ENCODE results near the gene STX10.

Gene STX10

GRCh38 chr19:13119627-13120026 lies 30.5 kb downstream of the STX10 start:
- DNase-seq (ENCODE audit: low read depth in 2 of 2): no peak

DNA sequence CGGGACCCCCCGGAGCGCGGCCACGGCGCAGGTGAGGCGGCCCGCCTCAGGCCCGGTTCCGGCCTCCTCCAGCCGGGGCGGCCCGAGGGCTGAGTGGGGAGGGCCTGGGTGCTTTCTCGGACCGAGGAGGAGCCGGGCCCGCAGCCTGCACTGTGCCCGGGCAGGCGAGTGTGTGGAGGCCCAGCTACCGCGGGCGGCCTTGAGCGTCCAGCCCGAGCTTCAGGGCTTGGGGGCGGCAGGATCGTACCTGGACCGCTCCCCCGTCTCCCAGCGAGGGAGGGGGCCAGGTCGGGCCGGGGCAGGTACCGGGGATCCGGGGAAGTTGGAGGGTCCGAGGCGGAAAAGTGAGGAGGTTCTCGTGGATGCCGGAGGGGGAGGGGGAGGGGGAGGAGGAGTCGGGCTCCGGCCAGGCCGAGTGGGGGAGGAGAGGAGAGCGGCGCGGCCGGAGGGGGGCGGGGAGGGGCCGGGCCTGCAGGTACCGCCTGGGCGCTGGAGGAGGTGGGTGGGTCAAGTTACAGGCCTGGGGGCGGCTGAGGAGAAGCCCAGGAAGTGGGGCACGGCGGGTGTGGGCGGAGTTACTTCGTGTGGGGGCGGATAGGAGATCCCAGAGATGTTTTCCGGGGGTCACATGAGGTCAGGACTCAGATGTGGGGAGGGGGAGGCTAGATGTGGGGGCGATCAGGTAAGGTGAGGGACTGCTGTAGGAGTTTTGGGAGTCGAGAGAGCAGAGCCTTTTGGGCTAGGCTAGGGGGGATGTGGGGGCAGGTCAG lies 31.6 kb downstream of the STX10 start:
- no peak for DNase-seq (ENCODE audit: low read depth in 2 of 2)

DNA sequence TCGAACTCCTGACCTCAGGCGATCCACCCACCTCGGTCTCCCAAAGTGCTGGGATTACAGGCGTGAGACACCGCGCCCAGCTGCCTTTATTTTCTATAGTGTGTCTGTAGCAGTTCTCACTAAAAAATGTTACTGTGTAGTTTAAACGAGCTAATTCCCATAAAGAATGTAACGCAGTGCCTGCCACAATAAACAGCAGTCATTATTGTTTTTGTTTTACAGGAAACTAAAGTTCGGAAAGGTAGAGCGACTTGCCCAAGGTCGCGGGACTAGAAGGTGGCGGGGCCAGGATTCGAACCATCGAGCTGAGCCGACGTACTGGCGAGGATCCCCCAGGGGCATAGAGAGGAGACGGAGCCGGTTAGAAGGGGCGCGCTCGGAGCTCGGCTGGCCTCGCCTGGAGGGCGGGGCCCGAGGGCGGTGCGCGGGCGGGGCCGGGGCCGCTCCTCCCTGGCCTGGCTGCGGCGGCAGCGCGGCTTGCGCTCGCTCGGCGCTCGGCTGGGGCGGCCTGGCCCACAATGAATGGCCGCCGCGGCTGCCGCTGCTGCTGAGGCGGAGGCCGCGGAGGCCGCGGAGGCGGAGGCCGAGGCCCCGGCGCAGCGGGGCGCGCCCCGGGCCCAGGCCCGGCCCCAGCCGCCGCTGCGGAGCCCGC lies 32.3 kb downstream of the STX10 start, which contains the start of gene NACC1:
Gene NACC1 (plus strand): TSS at position 493 of the 652 bp plus-strand sequence. CDS start 16,944 bp downstream, outside the sequence.
- DNase-seq (ENCODE audit: low read depth in 2 of 2): peak; percentile 86

DNA sequence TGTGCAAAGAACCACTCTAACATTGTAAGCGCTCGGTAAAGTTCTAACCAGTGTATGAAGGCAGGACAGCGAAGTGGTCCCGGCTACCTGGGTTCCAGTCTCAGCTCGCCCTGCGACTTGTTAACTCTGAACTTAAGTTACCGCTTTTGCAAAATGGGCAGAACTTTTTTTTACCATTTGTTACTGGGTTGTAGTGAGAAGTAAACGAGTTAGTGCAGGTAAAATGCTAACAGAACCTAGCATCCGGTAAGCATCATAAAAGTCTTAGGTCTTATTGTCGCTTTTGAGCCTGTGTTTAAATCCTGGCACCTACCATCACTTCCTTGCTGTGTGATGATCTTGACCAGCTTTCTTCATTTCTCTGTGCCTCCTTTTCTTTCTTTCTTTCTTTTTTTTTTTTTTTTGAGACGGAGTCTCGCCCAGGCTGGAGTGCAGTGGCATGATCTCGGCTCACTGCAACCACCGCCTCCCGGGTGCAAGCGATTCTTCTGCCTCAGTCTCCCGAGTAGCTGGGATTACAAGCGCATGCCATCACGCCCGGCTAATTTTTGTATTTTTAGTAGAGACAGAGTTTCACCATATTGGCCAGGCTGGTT lies 32.9 kb downstream of the STX10 start:
- no peak for DNase-seq (ENCODE audit: low read depth in 2 of 2)

DNA sequence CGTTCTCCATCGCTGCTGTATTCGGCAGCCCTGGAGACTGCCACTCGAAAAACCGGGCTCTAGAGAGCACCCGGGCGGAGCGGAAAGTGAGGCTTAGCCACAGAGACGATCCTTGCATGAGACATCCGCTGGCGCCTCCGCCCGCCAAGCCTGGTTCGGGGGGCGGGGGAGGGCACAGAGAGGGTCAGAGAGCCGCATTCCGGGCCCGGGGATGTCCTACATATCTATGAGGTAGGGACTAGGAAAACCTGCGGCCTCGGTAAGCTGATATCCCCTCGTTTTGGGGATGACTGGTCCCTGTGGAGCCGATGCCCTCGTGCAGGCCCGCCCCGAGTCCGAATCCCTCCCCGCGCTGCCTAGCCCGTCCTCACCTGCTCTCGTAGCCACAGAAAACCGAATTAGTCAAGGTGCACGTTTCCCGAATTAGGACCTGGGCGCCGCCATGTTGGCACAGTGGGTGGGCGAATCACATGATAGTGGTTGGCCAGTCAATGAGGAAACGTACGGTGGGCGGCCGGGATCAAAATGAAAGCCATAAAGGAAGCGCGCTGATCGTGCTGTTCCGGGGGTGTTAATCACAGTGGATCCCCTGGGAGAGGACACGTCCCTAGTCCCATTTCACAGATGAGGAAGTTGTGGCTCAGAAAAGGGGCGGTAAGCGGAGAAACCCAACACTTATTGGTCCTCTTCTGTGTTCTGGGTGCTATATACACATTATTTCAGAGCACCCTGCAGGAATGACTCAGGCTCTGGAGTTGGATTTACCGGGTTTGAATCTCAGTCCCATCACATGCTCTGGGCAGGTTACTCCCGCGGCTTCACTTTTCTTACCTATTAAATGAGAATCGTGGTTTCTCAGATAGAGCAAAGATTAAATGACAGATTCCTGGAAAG lies 33.6 kb downstream of the STX10 start, which contains the start of gene TRMT1:
Gene TRMT1 (minus strand): TSS at position 459 of the 894 bp plus-strand sequence. CDS start 341 bp downstream, at position 118.
- peak; percentile 90 to 91 for DNase-seq (ENCODE audit: low read depth in 2 of 2)

GRCh38 chr19:13115936-13116281 lies 34.3 kb downstream of the STX10 start:
- DNase-seq (ENCODE audit: low read depth in 2 of 2): no peak

DNA sequence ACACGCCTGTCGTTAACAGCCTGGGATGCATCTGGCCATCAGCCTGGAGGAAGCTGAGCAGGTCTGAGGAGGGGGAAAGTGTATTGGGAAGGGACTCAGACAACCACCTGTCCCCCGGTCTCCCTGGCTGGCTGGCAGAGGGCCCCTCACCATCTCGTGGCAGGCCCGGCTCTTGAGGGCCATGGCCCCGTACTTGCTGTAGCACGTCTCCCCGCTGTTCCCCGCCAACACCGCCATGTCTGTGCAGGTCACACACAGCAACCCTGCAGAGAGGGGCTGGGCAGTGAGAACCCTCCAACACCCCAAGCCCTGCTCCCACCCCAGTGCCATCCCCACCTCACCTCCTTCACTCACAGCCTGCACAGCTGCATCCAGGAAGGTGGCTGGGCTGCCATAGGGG lies 37.6 kb downstream of the STX10 start:
- DNase-seq (ENCODE audit: low read depth in 2 of 2): no peak

GRCh38 chr19:13110099-13110610 lies 40.0 kb downstream of the STX10 start:
- no peak for DNase-seq (ENCODE audit: low read depth in 2 of 2)

DNA sequence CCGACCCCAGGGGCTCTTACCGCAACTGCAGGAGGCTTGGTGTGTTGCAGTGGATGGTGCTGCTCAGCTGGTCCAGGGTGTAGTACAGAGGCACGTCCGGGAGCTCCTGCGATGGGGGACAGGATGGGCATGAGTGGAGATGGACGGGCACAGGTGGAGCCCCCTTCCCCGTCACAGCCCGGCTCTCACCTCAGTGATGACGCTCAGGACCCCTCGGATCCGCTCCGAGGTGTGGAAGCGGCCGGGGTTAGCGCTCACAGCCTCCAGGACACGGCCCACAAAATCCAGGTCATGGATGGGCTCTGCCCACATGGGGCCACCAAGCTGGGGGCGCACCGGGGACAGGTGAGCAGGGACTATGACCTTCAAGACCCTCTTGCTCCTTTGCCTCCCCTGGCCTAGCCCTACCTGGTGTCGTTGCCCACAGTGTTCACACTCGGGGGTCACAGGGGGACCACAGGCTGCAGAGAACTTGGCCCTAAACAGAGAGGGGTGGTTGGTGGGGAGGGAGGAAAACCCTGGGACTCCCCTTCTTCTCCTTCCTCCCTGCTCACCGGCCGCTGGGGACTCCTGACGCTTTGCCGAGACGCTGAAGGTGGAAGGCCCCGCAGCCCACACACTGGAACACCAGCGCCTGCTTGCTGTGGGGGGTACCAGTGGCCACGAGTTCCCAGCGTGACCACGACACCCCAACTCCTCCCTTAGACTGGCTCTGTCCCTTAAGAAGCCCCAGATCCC lies 40.6 kb downstream of the STX10 start:
- no peak for DNase-seq (ENCODE audit: low read depth in 2 of 2)

DNA sequence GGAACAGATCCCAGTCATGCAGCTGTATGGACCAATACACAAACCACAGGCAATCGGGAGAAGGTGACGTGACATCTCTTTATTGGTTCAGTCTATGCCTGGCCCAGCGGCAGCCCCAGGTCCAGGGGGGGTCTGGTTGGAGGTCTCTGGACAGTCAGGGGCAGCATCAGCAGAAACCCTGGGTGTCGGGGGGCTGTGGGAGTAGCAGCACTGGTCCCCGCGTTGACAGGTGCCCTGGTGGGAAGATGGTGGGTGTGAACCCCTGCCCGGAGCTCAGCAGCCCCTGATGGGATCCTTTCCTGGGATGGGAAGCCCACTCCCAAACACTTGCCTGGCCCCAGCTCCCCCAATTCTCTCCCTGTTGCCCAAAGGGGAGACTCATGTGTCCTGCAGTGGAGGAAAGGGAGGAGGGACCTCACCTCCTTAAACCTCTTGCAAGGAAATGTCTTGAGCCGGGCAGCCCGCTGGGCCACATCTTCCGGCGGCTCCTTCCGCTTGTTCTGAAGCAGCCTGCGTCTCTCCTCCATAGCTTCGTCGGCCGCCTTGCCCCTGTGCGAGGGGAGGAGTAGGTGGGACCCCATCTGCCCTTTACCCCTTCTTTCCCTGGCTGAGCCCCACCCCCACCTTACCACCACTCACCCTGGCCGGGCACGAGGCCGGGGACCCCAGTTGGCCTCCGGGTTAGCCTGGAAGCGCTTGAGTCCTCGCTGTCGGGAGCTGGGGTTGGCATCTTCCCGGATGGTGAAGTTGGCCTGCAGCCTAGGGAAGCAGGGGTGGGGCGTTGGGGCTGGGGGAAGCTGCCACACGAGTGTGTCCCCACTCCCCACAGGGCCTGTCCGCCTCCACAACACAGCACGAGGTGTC lies 45.1 kb downstream of the STX10 start:
- no peak for DNase-seq (ENCODE audit: low read depth in 2 of 2)

- peak; percentile 58 to 69 for DNase-seq (ENCODE audit: low read depth in 2 of 2)
Observed at GRCh38 chr19:13104360-13104847, 45.8 kb downstream of the STX10 start.

GRCh38 chr19:13103581-13104359 lies 46.4 kb downstream of the STX10 start:
- DNase-seq (ENCODE audit: low read depth in 2 of 2): no peak

- no peak for DNase-seq (ENCODE audit: low read depth in 2 of 2)
Observed at GRCh38 chr19:13102666-13103580, 47.3 kb downstream of the STX10 start, which contains the start of gene LYL1. TSS of gene LYL1 (minus strand) at chr19:13102858. CDS start at chr19:13101171, 1,687 bp downstream.

GRCh38 chr19:13102416-13102665 lies 47.8 kb downstream of the STX10 start:
- DNase-seq (ENCODE audit: low read depth in 2 of 2): no peak

- DNase-seq (ENCODE audit: low read depth in 2 of 2): no peak
Observed at GRCh38 chr19:13101590-13102415, 48.4 kb downstream of the STX10 start.

DNA sequence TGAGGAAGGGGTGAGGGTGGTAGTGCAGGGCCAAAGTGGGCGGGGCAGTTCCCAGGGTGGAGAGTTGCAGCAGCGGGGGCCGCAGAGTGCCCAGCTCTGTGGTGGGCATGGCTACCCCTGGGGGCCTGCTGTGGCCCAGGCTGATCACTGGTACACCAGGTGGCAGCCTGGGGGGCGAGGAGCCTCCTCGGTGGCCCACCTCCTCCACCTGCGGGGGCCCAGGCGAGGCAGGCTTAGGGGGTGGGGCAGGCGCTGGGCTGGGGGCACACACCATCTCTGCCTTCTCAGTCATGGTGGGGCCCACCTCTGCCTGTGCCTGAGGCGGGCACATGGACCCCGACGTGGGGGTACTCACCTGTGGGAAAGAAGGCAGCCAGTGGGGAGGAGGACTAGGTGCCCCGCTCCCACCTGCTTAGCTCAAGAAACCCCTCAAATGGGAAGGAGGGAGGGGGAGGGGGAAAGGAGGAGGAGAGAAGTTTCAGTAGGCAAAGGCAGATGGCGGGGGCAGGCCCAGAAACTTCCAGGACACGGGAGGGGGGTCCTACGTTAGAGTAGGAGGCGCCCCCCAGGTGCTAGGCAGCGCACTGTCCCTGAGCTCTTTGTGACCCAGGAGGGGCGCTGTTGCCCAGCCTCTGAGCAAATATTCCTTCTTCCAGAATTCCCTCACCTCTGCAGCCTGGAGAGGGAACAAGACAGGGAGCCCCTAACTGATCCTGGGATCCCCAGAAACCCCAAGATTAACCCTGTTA lies 49.2 kb downstream of the STX10 start:
- no peak for DNase-seq (ENCODE audit: low read depth in 2 of 2)

All from stimulated activated CD4-positive, alpha-beta T cell treated with anti-CD3 and anti-CD28 coated beads, Interleukin-4, amount 100 ng/mL, for 48 hours (primary cell).